HCT116 (cell line): ENCODE measurements around the gene SAMMSON. TPM values are rescaled to one million over a fixed set of nuclear protein-coding genes. Genes with fewer than 3 reads are reported as not detected.

ENCODE experiments used
- ATAC-seq: fragments of 200-7000 bp; cut with Tn5 transposase; 2 replicates; pipeline ENCODE4 v1.9.1; 2020; ENCODE audit warnings: mild to moderate bottlenecking, moderate library complexity
- BruUV-seq: library from RNA; stranded (reverse); fragments of 400-500 nt; replicated peaks from 2 replicates; lab custom pipeline; 2021; lab: Mats Ljungman, UMichigan
- CTCF ChIA-PET: fragments of 300-600 bp; sonication (Branson Sonifier 250); formaldehyde crosslinking; loops from one replicate; lab custom pipeline; 2021; ENCODE audit warnings: antibody characterized with exemption; lab: Charles Lee
- POLR2A ChIA-PET: fragments of 300-600, 350-600 bp; sonication (Branson Sonifier 250); formaldehyde crosslinking; loops from one replicate; lab custom pipeline; 2021; ENCODE audit warnings: antibody characterized with exemption; lab: Charles Lee
- RAD21 ChIA-PET, 2 experiments: fragments of 300-600 bp; sonication (Branson Sonifier 250); formaldehyde crosslinking; loops; one replicate each; lab custom pipeline; 2023; ENCODE audit warnings: low total read pairs in 2 of 2; ENCODE audit not compliant: uncharacterized antibody in 2 of 2, unreplicated experiment in 2 of 2, low non-redundant PET in 1 of 2; lab: Charles Lee
- DNase-seq: peaks from one replicate; pipeline ENCODE4 v3.0.0-alpha.2; 2010; ENCODE audit warnings: low read depth, low spot score
- H2AFZ ChIP-seq: fragments of 200-600 bp; shearing (Covaris generic), sonication (generic); 2 replicates; pipeline ENCODE4 v1.6.1; 2017; ENCODE audit warnings: low read depth, mixed run types, mixed read lengths, antibody characterized with exemption, low read length; ENCODE audit not compliant: poor library complexity, severe bottlenecking
- H3K27ac ChIP-seq: 2 replicates; pipeline ENCODE4 v1.5.1; 2012; ENCODE audit warnings: low read depth, low read length
- H3K27me3 ChIP-seq: fragments of 200-600 bp; sonication (generic); 2 replicates; pipeline ENCODE4 v1.6.1; 2016; ENCODE audit warnings: mixed run types, low read length, mixed read lengths; ENCODE audit not compliant: insufficient read depth
- H3K36me3 ChIP-seq, 2 experiments: fragments of 200-500 bp in 1 of 2; fragments of 200-600 bp in 1 of 2; sonication (Bioruptor generic) in 1 of 2; sonication (generic) in 1 of 2; 2 replicates each; pipeline versions ENCODE4 v1.5.1 to v1.6.1; 2014 to 2016; ENCODE audit warnings: low read length in 2 of 2, inconsistent platforms in 1 of 2, mixed read lengths in 1 of 2, mixed run types in 1 of 2; ENCODE audit not compliant: insufficient read depth in 2 of 2, control insufficient read depth in 1 of 2
- H3K4me1 ChIP-seq, 2 experiments: fragments of 200-600 bp in 1 of 2; sonication (generic) in 1 of 2; 2 replicates each; pipeline versions ENCODE4 v1.5.1 to v1.6.1; 2012 to 2017; ENCODE audit warnings: low read length in 2 of 2, inconsistent platforms in 1 of 2, mild to moderate bottlenecking in 1 of 2, mixed read lengths in 1 of 2, mixed run types in 1 of 2, moderate library complexity in 1 of 2; ENCODE audit not compliant: insufficient read depth in 2 of 2, control insufficient read depth in 1 of 2
- H3K4me2 ChIP-seq: fragments of 200-600 bp; sonication (generic); 2 replicates; pipeline ENCODE4 v1.6.1; 2017; ENCODE audit warnings: mixed run types, low read length, mixed read lengths
- H3K4me3 ChIP-seq, 2 experiments: fragments of 200-600 bp in 1 of 2; sonication (generic) in 1 of 2; replicated peaks in 1 of 2; 2 replicates each; pipeline ENCODE4 v1.5.1; 2011 to 2016; ENCODE audit warnings: low read length in 2 of 2, control low read depth in 1 of 2, low read depth in 1 of 2, mild to moderate bottlenecking in 1 of 2, mixed read lengths in 1 of 2, mixed run types in 1 of 2
- H3K79me2 ChIP-seq: fragments of 200-600 bp; sonication (generic); 2 replicates; pipeline ENCODE4 v1.6.1; 2017; ENCODE audit warnings: mild to moderate bottlenecking, mixed run types, low read length, moderate library complexity, mixed read lengths; ENCODE audit not compliant: insufficient read depth
- H3K9ac ChIP-seq: fragments of 200-600 bp; sonication (generic); 2 replicates; pipeline ENCODE4 v1.6.1; 2016; ENCODE audit warnings: low read length, mixed read lengths
- H3K9me2 ChIP-seq: fragments of 200-600 bp; sonication (generic), shearing (Covaris generic); 2 replicates; pipeline ENCODE4 v1.6.1; 2017; ENCODE audit warnings: mixed run types, mild to moderate bottlenecking, moderate library complexity; ENCODE audit not compliant: insufficient read depth
- H3K9me3 ChIP-seq, 2 experiments: fragments of 200-500 bp in 1 of 2; fragments of 200-600 bp in 1 of 2; sonication (Bioruptor generic) in 1 of 2; sonication (generic) in 1 of 2; 2 replicates each; pipeline ENCODE4 v1.6.1; 2014 to 2017; ENCODE audit warnings: low read length in 2 of 2, mixed read lengths in 2 of 2, inconsistent platforms in 1 of 2, low read depth in 1 of 2, mild to moderate bottlenecking in 1 of 2, mixed run types in 1 of 2, moderate library complexity in 1 of 2; ENCODE audit not compliant: control insufficient read depth in 1 of 2, insufficient read depth in 1 of 2
- H4K20me1 ChIP-seq: fragments of 200-600 bp; sonication (generic), shearing (Covaris generic); 2 replicates; pipeline ENCODE4 v1.6.1; 2017; ENCODE audit warnings: mixed run types, mild to moderate bottlenecking, moderate library complexity; ENCODE audit not compliant: insufficient read depth
- CTCF ChIP-seq, 3 experiments: fragments of 200-600 bp in 1 of 3; sonication (generic) in 1 of 3; IDR thresholded peaks in 2 of 3; conservative IDR thresholded peaks in 1 of 3; 2 replicates each; pipeline ENCODE4 v1.5.1; 2012 to 2017; ENCODE audit warnings: low read depth in 2 of 3, low read length in 2 of 3, antibody characterized with exemption in 1 of 3, borderline replicate concordance in 1 of 3, control low read depth in 1 of 3, mild to moderate bottlenecking in 1 of 3, mixed read lengths in 1 of 3, mixed run types in 1 of 3, moderate library complexity in 1 of 3; ENCODE audit not compliant: insufficient read depth in 1 of 3
- ELF1 ChIP-seq: IDR thresholded peaks from 2 replicates; pipeline ENCODE4 v1.6.1; 2012; ENCODE audit warnings: low read depth, borderline replicate concordance
- EZH2 ChIP-seq: fragments of 200-600 bp; sonication (generic); IDR thresholded peaks from 2 replicates; pipeline ENCODE4 v1.6.1; 2017; ENCODE audit warnings: antibody characterized with exemption, mixed run types
- EZH2phosphoT487 ChIP-seq: fragments of 200-600 bp; IDR thresholded peaks from 2 replicates; pipeline ENCODE4 v1.6.1; 2018; ENCODE audit warnings: antibody characterized with exemption, borderline replicate concordance
- FOSL1 ChIP-seq: IDR thresholded peaks from 2 replicates; pipeline ENCODE4 v1.6.1; 2012; ENCODE audit warnings: low read depth
- JUND ChIP-seq: IDR thresholded peaks from 2 replicates; pipeline ENCODE4 v1.6.1; 2012
- MAX ChIP-seq: IDR thresholded peaks from 2 replicates; pipeline ENCODE4 v1.6.1; 2012
- POLR2A ChIP-seq: IDR thresholded peaks from 2 replicates; pipeline ENCODE4 v1.7.0; 2011; ENCODE audit warnings: borderline replicate concordance; ENCODE audit not compliant: insufficient read depth, insufficient read length; ENCODE audit errors: extremely low read depth
- POLR2AphosphoS5 ChIP-seq: IDR thresholded peaks from 2 replicates; pipeline ENCODE4 v1.6.1; 2011; ENCODE audit warnings: mild to moderate bottlenecking, low read depth, low read length, moderate library complexity
- SIN3A ChIP-seq: IDR thresholded peaks from 2 replicates; pipeline ENCODE4 v1.6.1; 2012; ENCODE audit warnings: low read depth
- YY1 ChIP-seq: IDR thresholded peaks from 2 replicates; pipeline ENCODE4 v1.6.1; 2011; ENCODE audit warnings: low read length, low read depth, moderate library complexity, mild to moderate bottlenecking; ENCODE audit not compliant: insufficient replicate concordance; ENCODE audit errors: extremely low read depth
- ZFX ChIP-seq: fragments of 450-650 bp; IDR thresholded peaks from 2 replicates; pipeline ENCODE4 v1.6.1; 2017
- intact Hi-C: fragments of 100-400 bp; cut with micrococcal nuclease; formaldehyde crosslinking; loops from 2 replicates; pipeline ENCODE4 v1.10.0; 2022
- total RNA-seq: library from RNA; stranded (reverse); gene quantifications from one replicate; pipeline ENCODE4 v1.2.1, GENCODE V29; 2021; ENCODE audit not compliant: unreplicated experiment

The SAMMSON gene
- total RNA-seq, 1 experiment from 2014 or later, result not detected

- no peak overlapping the region for H3K27ac ChIP-seq
- H2AFZ ChIP-seq, result no peak overlapping the region
- no peaks in the 10 kb centered on the region for H3K4me1 ChIP-seq
- no peak overlapping the region for H3K9ac ChIP-seq
- H3K4me3 ChIP-seq, result no peak overlapping the region
- H3K9me2 ChIP-seq, result no peaks in the 10 kb centered on the region
- DNase-seq, result no peak
- no peak for TF ChIP-seq YY1
- no peak for TF ChIP-seq ZFX
- no peak for TF ChIP-seq MAX
- TF ChIP-seq EZH2, result no peak
- no peak for TF ChIP-seq EZH2phosphoT487
- TF ChIP-seq SIN3A, result no peak
- TF ChIP-seq FOSL1, result no peak
- no peak for TF ChIP-seq ELF1
- no peak for TF ChIP-seq POLR2A
- TF ChIP-seq POLR2AphosphoS5, result no peak
- POLR2A ChIA-PET, result no interaction called here
- H3K4me2 ChIP-seq, result no peak overlapping the region
- intact Hi-C loops, result no loop called here
- BruUV-seq, result no TSS peak
- no peaks in the 10 kb centered on the region for H3K27me3 ChIP-seq
- H3K36me3 ChIP-seq, result no peaks in the 10 kb centered on the region
- no peak for ATAC-seq
- no peaks in the 10 kb centered on the region for H4K20me1 ChIP-seq
- CTCF ChIA-PET, result no interaction called here
- no peaks in the 10 kb centered on the region for H3K79me2 ChIP-seq
- no peaks in the 10 kb centered on the region for H3K9me3 ChIP-seq
- RAD21 ChIA-PET, result no interaction called here
Measured at GRCh38 chr3:69985266-69985665, 14.3 kb upstream of the SAMMSON start.

GRCh38 chr3:69986419-69986818 is 13.1 kb upstream of the SAMMSON start:
- no peaks in the 10 kb centered on the region for H3K36me3 ChIP-seq
- no peak overlapping the region for H3K4me3 ChIP-seq
- no TSS peak for BruUV-seq
- no peak overlapping the region for H3K4me2 ChIP-seq
- no peaks in the 10 kb centered on the region for H3K27me3 ChIP-seq
- H4K20me1 ChIP-seq, result no peaks in the 10 kb centered on the region
- no peaks in the 10 kb centered on the region for H3K9me3 ChIP-seq
- DNase-seq, result no peak
- ChIA-PET CTCF (no interaction called here), RAD21 (no interaction called here), POLR2A (no interaction called here)
- H3K9me2 ChIP-seq, result no peaks in the 10 kb centered on the region
- no peaks in the 10 kb centered on the region for H3K79me2 ChIP-seq
- H3K4me1 ChIP-seq, result no peaks in the 10 kb centered on the region
- H3K9ac ChIP-seq, result no peak overlapping the region
- intact Hi-C loops, result no loop called here
- TF ChIP-seq YY1 (no peak), POLR2AphosphoS5 (no peak), CTCF (IDR thresholded peaks at IDR 0.05 in 2 of 3, conservative IDR thresholded peaks at IDR 0.05 in 1 of 3; ENCODE audit: borderline replicate concordance in 1 of 3, insufficient read depth in 1 of 3, low read depth in 2 of 3, low read length in 2 of 3) (no peak), EZH2phosphoT487 (no peak), JUND (no peak), ELF1 (no peak), EZH2 (no peak)
- ATAC-seq, result no peak
- H2AFZ ChIP-seq, result no peak overlapping the region
- H3K27ac ChIP-seq, result no peak overlapping the region
